Adrenal gland (tissue), 5 donors: ENCODE measurements around the gene LEUTX.

Experiments used
- POLR2A ChIP-seq, 2 donors: fragments of 450-650 bp; IDR thresholded peaks; one replicate each; pipeline ENCODE4 v1.6.1; 2017; ENCODE audit warnings: antibody characterized with exemption in 2 of 2, mild to moderate bottlenecking in 2 of 2, moderate library complexity in 1 of 2
- TF ChIP-seq, protein P1 (sequence below), 6 experiments: fragments of 450-650 bp in 4 of 6; fragments of 200-600 bp in 2 of 6; sonication (generic) in 1 of 6; IDR thresholded peaks; 1 replicate in 5 of 6; 2 replicates in 1 of 6; pipeline versions ENCODE4 v1.5.1 to v1.8.0; 2016 to 2021; ENCODE audit warnings: antibody characterized with exemption in 6 of 6, mild to moderate bottlenecking in 2 of 6, moderate library complexity in 1 of 6
- donor health status: DM: no; HTN: no; CAD: no.

DNA sequence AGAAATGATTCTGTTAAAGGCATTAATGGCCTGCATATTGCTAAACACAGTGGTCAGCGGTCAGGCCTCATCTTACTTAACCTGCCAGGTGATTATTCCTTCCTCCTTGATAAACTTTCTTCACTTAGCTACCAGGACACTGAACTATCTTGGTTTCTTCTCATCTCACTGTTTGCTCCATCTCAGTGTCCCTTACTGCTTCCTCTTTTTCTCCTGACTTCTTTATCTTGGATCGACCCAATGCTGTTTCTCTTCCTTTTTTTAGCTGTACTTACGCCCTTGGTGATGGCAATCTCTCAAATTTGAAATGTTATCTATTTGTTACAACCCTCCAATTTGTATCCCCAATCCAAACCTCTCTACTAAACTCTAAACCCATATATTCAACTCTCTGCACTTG, 33.0 kb upstream of the LEUTX start:
- TF ChIP-seq, protein P1, sequence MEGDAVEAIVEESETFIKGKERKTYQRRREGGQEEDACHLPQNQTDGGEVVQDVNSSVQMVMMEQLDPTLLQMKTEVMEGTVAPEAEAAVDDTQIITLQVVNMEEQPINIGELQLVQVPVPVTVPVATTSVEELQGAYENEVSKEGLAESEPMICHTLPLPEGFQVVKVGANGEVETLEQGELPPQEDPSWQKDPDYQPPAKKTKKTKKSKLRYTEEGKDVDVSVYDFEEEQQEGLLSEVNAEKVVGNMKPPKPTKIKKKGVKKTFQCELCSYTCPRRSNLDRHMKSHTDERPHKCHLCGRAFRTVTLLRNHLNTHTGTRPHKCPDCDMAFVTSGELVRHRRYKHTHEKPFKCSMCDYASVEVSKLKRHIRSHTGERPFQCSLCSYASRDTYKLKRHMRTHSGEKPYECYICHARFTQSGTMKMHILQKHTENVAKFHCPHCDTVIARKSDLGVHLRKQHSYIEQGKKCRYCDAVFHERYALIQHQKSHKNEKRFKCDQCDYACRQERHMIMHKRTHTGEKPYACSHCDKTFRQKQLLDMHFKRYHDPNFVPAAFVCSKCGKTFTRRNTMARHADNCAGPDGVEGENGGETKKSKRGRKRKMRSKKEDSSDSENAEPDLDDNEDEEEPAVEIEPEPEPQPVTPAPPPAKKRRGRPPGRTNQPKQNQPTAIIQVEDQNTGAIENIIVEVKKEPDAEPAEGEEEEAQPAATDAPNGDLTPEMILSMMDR (IDR thresholded peaks at IDR 0.05) = no peak
- TF ChIP-seq POLR2A (IDR thresholded peaks at IDR 0.05) = no peak
